Measurements from ENCODE around the gene RHPN2. TPM values are rescaled to one million over a fixed set of nuclear protein-coding genes. Genes with fewer than 3 reads are reported as not detected.
"Not testable (repeated sequence)": the region's sequence is repeated elsewhere in the genome, so short reads cannot be mapped to it uniquely, and the experiment has no call there.

RHPN2 gene
- total RNA-seq, 8 experiments from 2014 or later = 5.7 to 65.7 (median 9.5) TPM

DNA sequence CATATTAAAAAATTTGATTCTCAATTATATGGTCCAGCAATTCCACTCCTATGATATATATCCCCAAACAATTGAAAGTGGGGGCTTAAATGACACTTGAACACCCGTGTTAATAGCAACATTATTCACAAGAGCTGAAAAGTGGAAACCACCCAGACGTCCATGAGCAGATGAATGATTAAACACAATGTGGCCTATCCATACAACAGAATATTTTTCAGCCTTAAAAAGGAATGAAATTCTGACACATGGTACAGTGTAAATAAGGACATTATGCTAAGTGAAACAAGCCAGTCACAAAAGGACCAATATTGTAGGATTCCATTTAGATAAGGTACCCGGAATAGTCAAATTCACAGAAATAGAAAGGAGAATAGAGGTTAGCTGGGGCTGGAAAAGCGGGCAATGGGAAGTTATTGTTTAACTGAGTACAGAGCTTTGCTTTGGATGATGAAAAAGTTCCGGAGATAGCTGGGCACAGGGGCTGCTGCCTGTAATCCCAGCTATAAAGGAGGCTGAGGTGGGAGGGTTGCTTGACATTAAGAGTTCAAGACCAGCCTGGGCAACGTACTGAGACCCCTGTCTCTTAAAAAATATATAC, 61.2 kb downstream of the RHPN2 start:
- ATAC-seq (replicated peaks in 6 of 8); H3K4me3 ChIP-seq; in situ Hi-C loops (cut with MboI; ENCODE audit: low pct_unique_long_range_greater_than_20kb in 2 of 9, low sequenced_read_pairs in 9 of 9, unreplicated experiment in 9 of 9); H3K27ac ChIP-seq; H3K4me1 ChIP-seq (replicated peaks in 1 of 2): not testable (repeated sequence)
- 59 to 100% (median 80%) methylated on average over 1 to 5 of the region's 6 CpGs; no CpG with 5 or more reads in 1 of the 10 experiments for WGBS, 10 experiments

DNA sequence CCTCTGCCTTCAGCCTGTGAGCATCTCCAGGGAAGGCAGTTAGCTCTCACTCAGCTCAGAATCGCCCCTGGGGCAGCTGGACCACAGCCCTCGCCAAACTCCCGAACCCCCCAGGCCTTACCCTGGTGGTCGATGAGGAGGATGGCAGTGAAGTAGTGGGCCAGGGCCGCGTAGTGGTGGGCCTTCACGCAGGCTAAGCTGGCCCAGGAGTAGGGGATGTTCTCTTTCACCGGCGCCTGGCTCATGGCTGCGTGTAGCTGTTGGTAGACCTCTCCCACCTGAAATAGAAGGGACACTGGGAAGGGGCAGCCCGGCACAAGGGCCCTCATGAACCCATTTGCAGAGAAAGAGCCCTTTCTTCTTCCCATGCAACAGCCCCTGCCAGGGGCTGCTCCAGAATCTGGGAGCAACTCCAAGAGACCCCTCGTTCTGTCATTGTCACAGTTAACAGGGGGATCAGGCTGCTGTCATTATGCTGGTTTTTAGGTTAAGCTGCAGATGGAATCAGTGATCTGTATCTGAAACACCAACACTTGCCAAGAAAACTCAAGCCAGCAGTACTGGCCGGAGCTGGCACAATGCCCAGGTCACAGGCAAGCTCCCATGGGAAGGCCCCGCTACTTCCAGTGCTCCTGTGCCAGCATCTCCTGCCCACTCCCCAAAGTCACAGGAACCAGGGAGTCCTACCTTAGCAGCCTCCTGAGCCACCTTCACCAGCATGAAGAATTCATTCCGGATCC, 62.4 kb downstream of the RHPN2 start:
- H3K4me3 ChIP-seq; ATAC-seq (replicated peaks in 6 of 8); H3K27ac ChIP-seq; in situ Hi-C loops (cut with MboI; ENCODE audit: low pct_unique_long_range_greater_than_20kb in 2 of 9, low sequenced_read_pairs in 9 of 9, unreplicated experiment in 9 of 9); H3K4me1 ChIP-seq (replicated peaks in 1 of 2): not testable (repeated sequence)
- 76 to 100% (median 86%) methylated on average over 1 to 6 of the region's 15 CpGs; no CpG with 5 or more reads in 2 of the 10 experiments for WGBS, 10 experiments

DNA sequence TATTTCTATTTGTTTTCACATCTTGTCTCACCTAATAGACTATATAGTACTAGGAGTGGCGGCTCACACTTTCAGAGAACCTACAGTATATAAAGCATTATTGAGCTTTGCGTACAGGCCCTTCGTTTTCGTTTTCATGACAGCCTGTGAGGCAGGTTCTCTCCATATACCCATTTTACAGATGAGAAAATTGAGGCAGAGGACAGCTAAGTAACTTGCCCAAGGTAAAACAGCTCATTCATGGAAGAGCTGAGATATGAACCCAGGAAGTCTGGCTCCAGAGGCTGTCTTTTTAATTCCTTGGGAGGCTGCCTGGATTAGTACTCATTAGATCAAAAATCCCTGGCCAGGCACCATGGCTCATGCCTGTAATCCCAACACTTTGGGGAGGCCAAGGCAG, 63.8 kb downstream of the RHPN2 start:
- 57 to 100% (median 100%) methylated on average over 1 to 4 of the region's 4 CpGs; no CpG with 5 or more reads in 2 of the 10 experiments for WGBS, 10 experiments
- no peaks in the 10 kb centered on the region for H3K4me1 ChIP-seq (replicated peaks in 1 of 2)
- no peak for ATAC-seq (replicated peaks in 6 of 8)
- in situ Hi-C loops (cut with MboI; ENCODE audit: low pct_unique_long_range_greater_than_20kb in 2 of 9, low sequenced_read_pairs in 9 of 9, unreplicated experiment in 9 of 9) = no loop called here
- H3K4me3 ChIP-seq = no peak overlapping the region
- H3K27ac ChIP-seq = no peak overlapping the region

DNA sequence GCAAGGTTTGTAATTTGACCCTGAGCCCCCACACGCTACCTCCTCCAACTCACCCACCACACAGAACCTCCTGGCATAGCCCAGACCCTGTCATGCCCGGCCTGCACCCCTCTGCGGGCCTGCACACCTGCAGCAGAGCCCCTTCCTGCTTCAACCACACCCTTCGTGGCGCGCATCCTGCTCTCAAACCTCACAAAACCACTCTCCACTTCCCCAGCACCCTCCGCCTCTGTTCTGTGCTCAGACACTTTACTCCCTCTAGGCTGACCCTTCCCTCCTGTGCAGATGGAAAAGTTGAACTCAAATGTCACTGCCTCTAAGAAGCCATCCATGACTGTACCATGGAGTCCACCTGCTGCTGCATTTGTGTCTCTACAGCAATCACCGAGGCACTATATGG, 64.2 kb downstream of the RHPN2 start:
- H3K27ac ChIP-seq = no peak overlapping the region
- WGBS, 10 experiments = 70 to 100% (median 91%) methylated on average over 2 to 6 of the region's 8 CpGs; no CpG with 5 or more reads in 2 of the 10 experiments
- ATAC-seq (replicated peaks in 6 of 8) = no peak
- H3K4me3 ChIP-seq = no peak overlapping the region
- H3K4me1 ChIP-seq (replicated peaks in 1 of 2) = no peaks in the 10 kb centered on the region
- in situ Hi-C loops (cut with MboI; ENCODE audit: low pct_unique_long_range_greater_than_20kb in 2 of 9, low sequenced_read_pairs in 9 of 9, unreplicated experiment in 9 of 9) = no loop called here

DNA sequence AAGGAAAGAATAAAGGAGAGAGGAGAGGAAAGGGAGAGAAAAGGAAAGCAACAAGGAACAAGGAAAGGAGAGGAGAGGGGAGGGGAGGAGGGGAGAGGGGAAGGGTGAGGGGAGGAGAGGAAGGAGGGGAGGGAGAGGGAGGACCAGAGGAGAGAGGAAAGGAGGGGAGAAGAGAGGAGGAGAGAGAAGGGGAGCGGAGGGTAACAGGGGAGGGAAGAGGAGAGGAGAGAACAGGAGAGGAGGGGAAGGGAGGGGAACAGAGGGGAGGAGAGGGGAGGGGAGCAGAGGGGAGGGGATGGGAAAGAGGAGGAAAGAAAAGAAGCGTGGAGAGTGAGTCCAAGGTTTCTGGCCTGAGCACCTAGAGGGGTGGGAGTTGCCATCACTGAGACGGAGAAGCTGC, 66.0 kb downstream of the RHPN2 start:
- in situ Hi-C loops (cut with MboI; ENCODE audit: low pct_unique_long_range_greater_than_20kb in 2 of 9, low sequenced_read_pairs in 9 of 9, unreplicated experiment in 9 of 9) = loop anchor here in 2 of 9 experiments (25.0 kb wide), 2 partner anchors 89 to 114 kb away; partner anchors contain the start of gene GPATCH1 (in 1 of the 2)
- Histone ChIP-seq H3K4me1 (replicated peaks in 1 of 2) (no peaks in the 10 kb centered on the region), H3K27ac (no peak overlapping the region), H3K4me3 (no peak overlapping the region)
- no peak for ATAC-seq (replicated peaks in 6 of 8)
- no CpG with 5 or more reads among the region's 3 CpGs for WGBS, 10 experiments

DNA sequence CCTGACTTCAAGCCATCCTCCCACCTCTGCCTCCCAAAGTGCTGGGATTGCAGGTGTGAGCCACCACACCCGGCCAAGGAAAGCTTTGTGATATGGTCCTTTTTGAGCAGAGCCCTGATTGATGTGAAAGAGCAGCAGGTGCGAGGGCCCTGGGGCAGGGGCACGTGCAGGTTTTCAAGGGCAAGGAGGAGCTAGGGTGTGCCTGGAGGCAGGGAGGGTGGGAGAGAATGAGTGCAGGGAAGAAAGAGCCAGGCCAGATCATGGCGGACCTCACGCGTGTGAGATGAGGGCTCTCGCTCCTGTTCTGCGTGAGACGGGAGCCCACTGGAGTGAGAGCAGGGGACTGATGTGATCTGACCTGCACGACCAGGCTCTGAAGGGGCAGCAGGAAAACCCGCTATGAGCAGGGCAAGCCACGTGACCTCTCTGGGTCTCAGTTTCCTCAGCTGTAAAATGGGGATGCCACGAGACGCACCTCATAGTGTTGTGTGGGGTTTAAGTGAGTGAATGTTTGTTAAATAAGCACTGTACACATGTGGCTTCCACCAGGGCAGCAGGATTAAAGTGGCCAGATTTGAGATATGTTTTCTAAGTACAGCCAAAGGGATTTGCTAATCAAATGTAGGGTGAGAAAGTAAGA, 66.9 kb downstream of the RHPN2 start:
- Histone ChIP-seq H3K4me3 (no peak overlapping the region), H3K27ac (no peak overlapping the region), H3K4me1 (replicated peaks in 1 of 2) (no peaks in the 10 kb centered on the region)
- in situ Hi-C loops (cut with MboI; ENCODE audit: low pct_unique_long_range_greater_than_20kb in 2 of 9, low sequenced_read_pairs in 9 of 9, unreplicated experiment in 9 of 9) = loop anchor here in 2 of 9 experiments (25.0 kb wide), 2 partner anchors 89 to 114 kb away; partner anchors contain the start of gene GPATCH1 (in 1 of the 2)
- 89 to 100% (median 100%) methylated on average over 1 to 4 of the region's 14 CpGs; no CpG with 5 or more reads in 5 of the 10 experiments for WGBS, 10 experiments
- no peak for ATAC-seq (replicated peaks in 6 of 8)

DNA sequence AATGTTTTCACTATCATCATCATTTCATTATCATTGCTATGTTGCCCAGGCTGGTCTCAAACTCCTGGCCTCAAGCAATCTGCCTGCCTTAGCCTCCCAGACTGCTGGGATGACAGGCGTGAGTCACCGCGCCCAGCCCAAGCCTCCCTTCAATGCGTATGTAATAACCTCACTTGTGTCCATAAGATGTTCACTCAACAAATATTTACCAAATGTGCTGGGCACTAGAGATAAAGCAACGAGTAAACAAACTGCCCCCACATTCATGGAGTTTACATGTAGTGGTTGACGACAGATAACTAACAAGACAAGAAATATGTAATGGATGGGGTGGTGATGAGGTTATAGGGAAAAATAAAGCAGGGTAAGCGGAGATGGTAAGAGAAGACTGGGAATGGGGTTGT, 67.6 kb downstream of the RHPN2 start:
- in situ Hi-C loops (cut with MboI; ENCODE audit: low pct_unique_long_range_greater_than_20kb in 2 of 9, low sequenced_read_pairs in 9 of 9, unreplicated experiment in 9 of 9) = loop anchor here in 2 of 9 experiments (25.0 kb wide), 2 partner anchors 90 to 115 kb away; partner anchors contain the start of gene GPATCH1 (in 1 of the 2)
- not testable (repeated sequence) for H3K27ac ChIP-seq; H3K4me1 ChIP-seq (replicated peaks in 1 of 2); H3K4me3 ChIP-seq
- peak in 2 of 8 experiments; percentile 69 to 85 for ATAC-seq (replicated peaks in 6 of 8)
- WGBS, 10 experiments = 52 to 100% (median 82%) methylated on average over 1 to 6 of the region's 7 CpGs; no CpG with 5 or more reads in 4 of the 10 experiments

DNA sequence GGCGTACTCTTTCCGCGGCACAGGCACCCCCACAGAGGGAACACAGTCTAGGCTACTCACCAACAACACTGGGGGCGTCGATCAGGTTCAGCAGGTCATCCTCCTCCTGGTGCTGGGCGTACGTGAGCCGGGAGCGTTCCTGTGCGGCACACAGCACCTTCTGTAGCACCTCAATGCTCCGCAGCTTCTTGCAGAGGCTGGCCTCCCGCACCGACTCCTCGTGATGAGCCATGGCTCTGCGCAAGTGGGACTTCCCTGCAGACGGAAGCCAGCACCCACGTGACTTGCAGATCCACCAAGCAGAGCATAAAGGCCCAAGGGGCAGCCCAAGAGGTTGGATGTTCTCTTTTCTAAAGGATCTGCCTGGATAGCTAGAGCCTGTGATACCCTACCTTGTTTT, 68.7 kb downstream of the RHPN2 start:
- 60 to 100% (median 80%) methylated on average over 1 to 3 of the region's 17 CpGs; no CpG with 5 or more reads in 7 of the 10 experiments for WGBS, 10 experiments
- H3K4me1 ChIP-seq (replicated peaks in 1 of 2); ATAC-seq (replicated peaks in 6 of 8); H3K4me3 ChIP-seq; H3K27ac ChIP-seq: not testable (repeated sequence)
- in situ Hi-C loops (cut with MboI; ENCODE audit: low pct_unique_long_range_greater_than_20kb in 2 of 9, low sequenced_read_pairs in 9 of 9, unreplicated experiment in 9 of 9) = loop anchor here in 2 of 9 experiments (25.0 kb wide), 2 partner anchors 91 to 116 kb away; partner anchors contain the start of gene GPATCH1 (in 1 of the 2)

DNA sequence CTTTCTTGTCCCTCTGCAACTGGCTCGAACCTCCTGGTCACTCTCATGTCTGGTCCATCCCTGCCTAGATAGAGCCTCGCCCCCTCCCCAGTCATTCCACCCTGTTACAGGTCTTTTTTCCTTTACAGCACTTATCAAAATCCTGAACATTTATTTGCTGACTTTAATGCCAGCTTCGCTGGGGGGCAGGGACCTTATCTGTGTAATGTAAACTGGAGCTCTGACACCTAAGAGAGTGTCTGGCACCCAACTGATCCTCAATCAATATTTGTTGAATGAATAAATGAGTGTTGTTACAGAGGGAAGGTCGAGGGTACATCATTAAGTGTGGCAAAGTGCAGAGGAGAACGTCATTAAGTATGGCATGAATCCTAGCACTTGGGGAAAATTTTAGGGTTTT, 76.0 kb downstream of the RHPN2 start:
- Histone ChIP-seq H3K4me3 (no peak overlapping the region), H3K4me1 (replicated peaks in 1 of 2) (no peaks in the 10 kb centered on the region), H3K27ac (no peak overlapping the region)
- WGBS, 10 experiments = 0 to 100% (median 67%) methylated on average over 1 to 4 of the region's 5 CpGs; no CpG with 5 or more reads in 5 of the 10 experiments
- ATAC-seq (replicated peaks in 6 of 8) = no peak
- in situ Hi-C loops (cut with MboI; ENCODE audit: low pct_unique_long_range_greater_than_20kb in 2 of 9, low sequenced_read_pairs in 9 of 9, unreplicated experiment in 9 of 9) = loop anchor here in 2 of 9 experiments (25.0 kb wide), 2 partner anchors 99 to 124 kb away; partner anchors contain the start of gene GPATCH1 (in 1 of the 2)

DNA sequence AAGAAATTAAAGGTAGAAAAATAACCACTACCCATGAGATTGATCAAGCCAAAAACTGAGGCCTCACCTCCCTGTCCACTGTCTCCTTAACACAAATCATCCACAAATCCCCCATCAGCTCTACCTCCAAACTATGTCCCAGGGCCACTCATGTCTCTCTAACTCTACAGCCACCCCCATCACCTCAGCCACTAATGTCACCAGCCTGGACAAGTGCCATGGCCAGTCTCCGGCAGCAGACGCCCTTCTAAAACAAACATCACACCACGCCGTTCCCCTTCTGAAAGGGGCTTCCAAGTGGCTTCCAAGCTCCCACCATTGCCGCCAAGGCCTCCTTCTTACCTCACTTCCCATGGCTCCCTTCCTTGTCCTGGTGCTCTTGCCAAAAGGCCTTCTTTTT, 76.4 kb downstream of the RHPN2 start:
- ATAC-seq (replicated peaks in 6 of 8); H3K27ac ChIP-seq; H3K4me1 ChIP-seq (replicated peaks in 1 of 2); H3K4me3 ChIP-seq: not testable (repeated sequence)
- in situ Hi-C loops (cut with MboI; ENCODE audit: low pct_unique_long_range_greater_than_20kb in 2 of 9, low sequenced_read_pairs in 9 of 9, unreplicated experiment in 9 of 9) = loop anchor here in 2 of 9 experiments (25.0 kb wide), 2 partner anchors 99 to 124 kb away; partner anchors contain the start of gene GPATCH1 (in 1 of the 2)
- WGBS, 10 experiments = 80 to 100% (median 90%) methylated on average over 1 to 5 of the region's 5 CpGs; no CpG with 5 or more reads in 5 of the 10 experiments

DNA sequence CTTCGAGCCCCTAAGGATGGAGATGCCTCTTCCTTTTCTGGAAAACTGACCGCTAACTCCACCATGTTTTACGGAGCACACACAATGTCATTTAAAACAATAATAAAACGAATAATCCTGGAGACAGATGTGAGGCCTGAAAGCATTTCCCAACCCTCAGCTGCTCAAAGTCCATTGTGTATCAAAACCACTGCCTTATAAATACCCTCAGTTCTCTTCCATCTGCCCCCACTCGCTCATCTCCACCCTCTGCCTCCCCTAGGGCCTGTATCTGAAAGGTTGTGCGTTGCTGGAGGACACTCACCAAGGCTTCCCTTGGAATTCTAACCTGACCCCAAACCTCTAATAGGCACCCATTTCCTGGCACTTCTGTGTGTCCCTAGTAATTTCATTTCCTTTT, 82.2 kb downstream of the RHPN2 start:
- H3K4me1 ChIP-seq (replicated peaks in 1 of 2); H3K27ac ChIP-seq; ATAC-seq (replicated peaks in 6 of 8); H3K4me3 ChIP-seq: not testable (repeated sequence)
- in situ Hi-C loops (cut with MboI; ENCODE audit: low pct_unique_long_range_greater_than_20kb in 2 of 9, low sequenced_read_pairs in 9 of 9, unreplicated experiment in 9 of 9) = loop anchor here in 2 of 9 experiments (25.0 kb wide), 2 partner anchors 105 to 130 kb away; partner anchors contain the start of gene GPATCH1 (in 1 of the 2)
- WGBS, 10 experiments = 88 to 100% (median 92%) methylated on average over 1 to 6 of the region's 6 CpGs; no CpG with 5 or more reads in 5 of the 10 experiments

DNA sequence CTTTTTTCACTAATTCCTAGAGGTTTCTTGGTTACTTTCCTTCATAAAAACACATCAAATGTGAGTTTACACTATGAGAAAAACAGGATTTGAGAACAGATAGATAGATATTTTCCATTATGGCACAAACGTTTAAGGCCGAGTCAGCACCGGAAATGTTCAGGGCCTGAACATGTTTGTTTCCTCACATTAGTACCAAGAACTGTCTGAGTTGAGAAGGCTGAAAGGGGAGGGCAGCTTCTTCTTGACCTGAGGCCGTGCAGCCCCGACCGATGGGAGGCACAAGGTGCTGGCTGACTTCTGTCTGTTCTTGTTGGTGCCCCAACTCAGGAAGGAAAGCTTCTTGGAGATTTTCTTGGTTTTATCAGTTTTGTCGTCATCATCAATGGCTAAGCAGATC, 84.9 kb downstream of the RHPN2 start:
- WGBS, 10 experiments = 70 to 100% (median 100%) methylated on average over 1 to 3 of the region's 7 CpGs; no CpG with 5 or more reads in 5 of the 10 experiments
- in situ Hi-C loops (cut with MboI; ENCODE audit: low pct_unique_long_range_greater_than_20kb in 2 of 9, low sequenced_read_pairs in 9 of 9, unreplicated experiment in 9 of 9) = loop anchor here in 3 of 9 experiments (10.0 to 25.0 kb wide), 3 partner anchors 95 to 132 kb away; partner anchors contain the start of gene GPATCH1 (in 1 of the 3)
- not testable (repeated sequence) for H3K4me1 ChIP-seq (replicated peaks in 1 of 2); H3K4me3 ChIP-seq; ATAC-seq (replicated peaks in 6 of 8); H3K27ac ChIP-seq

Data from motor neuron (in vitro differentiated cells).